ENCODE measurements around the gene SSTR3. TPM values are rescaled to one million over a fixed set of nuclear protein-coding genes. Genes with fewer than 3 reads are reported as not detected.
A peak's percentile ranks its signal among the peaks of the same experiment; 100 is the strongest.

Gene SSTR3
- total RNA-seq, 1 experiment from 2014 or later: 0.22 TPM

- CTCF ChIA-PET: interaction anchor here (0.9 to 1.2 kb wide), 2 partner anchors 32 to 39 kb away, joined by 3 to 4 read pairs; no protein-coding TSS in a partner anchor
Observed at GRCh38 chr22:37221424-37222333, 9.4 kb upstream of the SSTR3 start.

GRCh38 chr22:37220543-37220981, 8.3 kb upstream of the SSTR3 start:
- ChIA-PET POLR2A (no interaction called here), CTCF (no interaction called here)
- Mint-ChIP-seq H3K4me1 (peaks cover 5% of the 10 kb centered on the region), H3K27me3 (ENCODE audit: low read depth) (peaks cover 17% of the 10 kb centered on the region), H3K9me3 (peaks cover 12% of the 10 kb centered on the region), H3K27ac (no peak overlapping the region), H3K36me3 (no peaks in the 10 kb centered on the region), H3K4me3 (no peak overlapping the region)
- DNase-seq (ENCODE audit: low spot score) (no peak), ATAC-seq (no peak)
- TF ChIP-seq RORB (CRISPR knock-in tag; IDR thresholded peaks at IDR 0.05): no peak
- peak; percentile 24; the same call in 1 of the 2 replicates for TF ChIP-seq ZNF423 (CRISPR knock-in tag; IDR thresholded peaks at IDR 0.05)

More at GRCh38 chr22:37221424-37222333, 9.4 kb upstream of the SSTR3 start:
- POLR2A ChIA-PET: no interaction called here
- H3K9me3 Mint-ChIP-seq: peaks cover 12% of the 10 kb centered on the region
- H3K4me3 Mint-ChIP-seq: no peak overlapping the region
- ATAC-seq (no peak), DNase-seq (ENCODE audit: low spot score) (no peak)
- H3K27ac Mint-ChIP-seq: no peak overlapping the region
- H3K36me3 Mint-ChIP-seq: no peaks in the 10 kb centered on the region
- peaks cover 5% of the 10 kb centered on the region for H3K4me1 Mint-ChIP-seq
- no peak for TF ChIP-seq RELA (CRISPR knock-in tag; IDR thresholded peaks at IDR 0.05; ENCODE audit: borderline replicate concordance)
- TF ChIP-seq ZNF532 (CRISPR knock-in tag; IDR thresholded peaks at IDR 0.05; ENCODE audit: borderline replicate concordance): no peak
- no peak for TF ChIP-seq GRHL2 (CRISPR knock-in tag; IDR thresholded peaks at IDR 0.05; ENCODE audit: insufficient replicate concordance, severe bottlenecking)
- TF ChIP-seq NR1H2 (CRISPR knock-in tag; IDR thresholded peaks at IDR 0.05): no peak
- TF ChIP-seq FOXK1 (CRISPR knock-in tag; IDR thresholded peaks at IDR 0.05): no peak
- H3K27me3 Mint-ChIP-seq (ENCODE audit: low read depth): peaks cover 17% of the 10 kb centered on the region

DNA sequence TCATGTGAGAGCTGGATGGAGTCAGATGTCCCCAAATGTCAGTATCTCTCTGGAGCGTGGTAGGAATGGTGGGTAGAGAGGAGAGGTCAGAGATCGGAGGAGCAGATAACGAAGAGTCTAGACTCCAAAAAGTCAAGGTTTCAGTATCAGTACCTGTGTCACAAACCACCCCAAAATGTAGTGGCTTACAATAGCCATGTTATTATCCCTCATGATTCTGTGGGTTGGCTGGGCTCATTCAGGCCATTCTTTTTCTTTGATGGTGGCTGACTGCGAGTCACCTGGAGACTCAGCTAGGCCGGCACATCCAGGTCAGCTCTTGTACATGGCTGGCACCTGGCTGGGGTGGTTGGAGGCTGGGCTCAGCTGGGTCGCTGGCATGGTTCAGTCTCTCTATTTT, 7.3 kb upstream of the SSTR3 start:
- Mint-ChIP-seq H3K27me3 (ENCODE audit: low read depth) (peaks cover 17% of the 10 kb centered on the region), H3K9me3 (peaks cover 12% of the 10 kb centered on the region), H3K36me3 (no peaks in the 10 kb centered on the region), H3K4me1 (peaks cover 5% of the 10 kb centered on the region), H3K4me3 (no peak overlapping the region), H3K27ac (no peak overlapping the region)
- CTCF ChIA-PET: interaction anchor here (1.5 to 1.8 kb wide), 2 partner anchors 20 to 92 kb away, joined by 3 to 6 read pairs; no protein-coding TSS in a partner anchor
- POLR2A ChIA-PET: no interaction called here
- ATAC-seq: no peak
- DNase-seq (ENCODE audit: low spot score): no peak
- TF ChIP-seq, protein P1, sequence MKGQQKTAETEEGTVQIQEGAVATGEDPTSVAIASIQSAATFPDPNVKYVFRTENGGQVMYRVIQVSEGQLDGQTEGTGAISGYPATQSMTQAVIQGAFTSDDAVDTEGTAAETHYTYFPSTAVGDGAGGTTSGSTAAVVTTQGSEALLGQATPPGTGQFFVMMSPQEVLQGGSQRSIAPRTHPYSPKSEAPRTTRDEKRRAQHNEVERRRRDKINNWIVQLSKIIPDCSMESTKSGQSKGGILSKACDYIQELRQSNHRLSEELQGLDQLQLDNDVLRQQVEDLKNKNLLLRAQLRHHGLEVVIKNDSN (CRISPR knock-in tag; IDR thresholded peaks at IDR 0.05): no peak
- TF ChIP-seq ATF1 (CRISPR knock-in tag; IDR thresholded peaks at IDR 0.05) (no peak), IRF1 (CRISPR knock-in tag; IDR thresholded peaks at IDR 0.05) (no peak), FOXJ3 (CRISPR knock-in tag; IDR thresholded peaks at IDR 0.05; ENCODE audit: borderline replicate concordance) (no peak), ZNF671 (CRISPR knock-in tag; IDR thresholded peaks at IDR 0.05) (no peak), IRF2 (CRISPR knock-in tag; IDR thresholded peaks at IDR 0.05; ENCODE audit: borderline replicate concordance, low read depth) (no peak), ZNF532 (CRISPR knock-in tag; IDR thresholded peaks at IDR 0.05; ENCODE audit: borderline replicate concordance) (no peak), RELA (CRISPR knock-in tag; IDR thresholded peaks at IDR 0.05; ENCODE audit: borderline replicate concordance) (no peak)
- TF ChIP-seq, protein P2, sequence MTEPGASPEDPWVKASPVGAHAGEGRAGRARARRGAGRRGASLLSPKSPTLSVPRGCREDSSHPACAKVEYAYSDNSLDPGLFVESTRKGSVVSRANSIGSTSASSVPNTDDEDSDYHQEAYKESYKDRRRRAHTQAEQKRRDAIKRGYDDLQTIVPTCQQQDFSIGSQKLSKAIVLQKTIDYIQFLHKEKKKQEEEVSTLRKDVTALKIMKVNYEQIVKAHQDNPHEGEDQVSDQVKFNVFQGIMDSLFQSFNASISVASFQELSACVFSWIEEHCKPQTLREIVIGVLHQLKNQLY (CRISPR knock-in tag; IDR thresholded peaks at IDR 0.05): no peak
- TF ChIP-seq, protein P3, sequence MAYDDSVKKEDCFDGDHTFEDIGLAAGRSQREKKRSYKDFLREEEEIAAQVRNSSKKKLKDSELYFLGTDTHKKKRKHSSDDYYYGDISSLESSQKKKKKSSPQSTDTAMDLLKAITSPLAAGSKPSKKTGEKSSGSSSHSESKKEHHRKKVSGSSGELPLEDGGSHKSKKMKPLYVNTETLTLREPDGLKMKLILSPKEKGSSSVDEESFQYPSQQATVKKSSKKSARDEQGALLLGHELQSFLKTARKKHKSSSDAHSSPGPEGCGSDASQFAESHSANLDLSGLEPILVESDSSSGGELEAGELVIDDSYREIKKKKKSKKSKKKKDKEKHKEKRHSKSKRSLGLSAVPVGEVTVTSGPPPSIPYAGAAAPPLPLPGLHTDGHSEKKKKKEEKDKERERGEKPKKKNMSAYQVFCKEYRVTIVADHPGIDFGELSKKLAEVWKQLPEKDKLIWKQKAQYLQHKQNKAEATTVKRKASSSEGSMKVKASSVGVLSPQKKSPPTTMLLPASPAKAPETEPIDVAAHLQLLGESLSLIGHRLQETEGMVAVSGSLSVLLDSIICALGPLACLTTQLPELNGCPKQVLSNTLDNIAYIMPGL (CRISPR knock-in tag; IDR thresholded peaks at IDR 0.05): no peak

All from WTC11 (cell line).